Measurements from ENCODE around the gene RABGAP1L.

DNA sequence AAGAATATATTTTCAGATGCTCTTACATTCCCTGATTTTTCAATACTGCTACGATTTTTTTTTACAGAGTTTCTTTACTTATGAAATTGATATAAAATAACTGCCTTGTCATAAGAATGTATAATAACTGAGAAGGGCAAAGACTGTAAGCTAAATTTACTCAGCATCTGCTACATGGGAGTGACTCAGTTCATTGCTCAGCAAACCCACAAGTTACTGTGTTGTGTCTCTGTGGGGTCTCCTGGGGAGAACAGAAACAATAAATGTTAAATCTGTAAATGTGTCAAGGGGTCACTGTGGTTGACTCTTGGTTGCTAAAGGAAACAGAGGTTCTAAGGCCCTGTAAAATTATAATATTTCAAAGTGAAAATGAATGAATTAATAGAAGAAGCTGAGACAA lies 630.1 kb downstream of the RABGAP1L start:
- no peak for TF ChIP-seq EZH2 (IDR thresholded peaks at IDR 0.05)
- TF ChIP-seq, protein P1, sequence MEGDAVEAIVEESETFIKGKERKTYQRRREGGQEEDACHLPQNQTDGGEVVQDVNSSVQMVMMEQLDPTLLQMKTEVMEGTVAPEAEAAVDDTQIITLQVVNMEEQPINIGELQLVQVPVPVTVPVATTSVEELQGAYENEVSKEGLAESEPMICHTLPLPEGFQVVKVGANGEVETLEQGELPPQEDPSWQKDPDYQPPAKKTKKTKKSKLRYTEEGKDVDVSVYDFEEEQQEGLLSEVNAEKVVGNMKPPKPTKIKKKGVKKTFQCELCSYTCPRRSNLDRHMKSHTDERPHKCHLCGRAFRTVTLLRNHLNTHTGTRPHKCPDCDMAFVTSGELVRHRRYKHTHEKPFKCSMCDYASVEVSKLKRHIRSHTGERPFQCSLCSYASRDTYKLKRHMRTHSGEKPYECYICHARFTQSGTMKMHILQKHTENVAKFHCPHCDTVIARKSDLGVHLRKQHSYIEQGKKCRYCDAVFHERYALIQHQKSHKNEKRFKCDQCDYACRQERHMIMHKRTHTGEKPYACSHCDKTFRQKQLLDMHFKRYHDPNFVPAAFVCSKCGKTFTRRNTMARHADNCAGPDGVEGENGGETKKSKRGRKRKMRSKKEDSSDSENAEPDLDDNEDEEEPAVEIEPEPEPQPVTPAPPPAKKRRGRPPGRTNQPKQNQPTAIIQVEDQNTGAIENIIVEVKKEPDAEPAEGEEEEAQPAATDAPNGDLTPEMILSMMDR (IDR thresholded peaks at IDR 0.05) = no peak
